ENCODE results near the gene AHNAK.
A peak's percentile ranks its signal among the peaks of the same experiment; 100 is the strongest.

The AHNAK gene

GRCh38 chr11:62492586-62492985 lies 54.0 kb downstream of the AHNAK start:
- no peak for DNase-seq

GRCh38 chr11:62491571-62492329 lies 54.9 kb downstream of the AHNAK start:
- no peak for DNase-seq

- peak; percentile 41 for DNase-seq
Observed at GRCh38 chr11:62489204-62489603, 57.4 kb downstream of the AHNAK start.

- no peak for DNase-seq
Observed at GRCh38 chr11:62487738-62488551, 58.7 kb downstream of the AHNAK start.

GRCh38 chr11:62487136-62487535 lies 59.5 kb downstream of the AHNAK start:
- no peak for DNase-seq

- DNase-seq: no peak
Observed at GRCh38 chr11:62484352-62484751, 62.3 kb downstream of the AHNAK start.

- DNase-seq: no peak
Observed at GRCh38 chr11:62482753-62483152, 63.9 kb downstream of the AHNAK start.

GRCh38 chr11:62479631-62480201 lies 66.9 kb downstream of the AHNAK start:
- DNase-seq: peak; percentile 39

GRCh38 chr11:62477927-62478326 lies 68.7 kb downstream of the AHNAK start:
- no peak for DNase-seq

- DNase-seq: peak; percentile 78
Observed at GRCh38 chr11:62472063-62472884, 74.3 kb downstream of the AHNAK start.

- no peak for DNase-seq
Observed at GRCh38 chr11:62471603-62472002, 75.0 kb downstream of the AHNAK start.

GRCh38 chr11:62468577-62468976 lies 78.0 kb downstream of the AHNAK start:
- DNase-seq: no peak

GRCh38 chr11:62466444-62466843 lies 80.2 kb downstream of the AHNAK start:
- DNase-seq: no peak

- no peak for DNase-seq
Observed at GRCh38 chr11:62464655-62465054, 82.0 kb downstream of the AHNAK start.

- no peak for DNase-seq
Observed at GRCh38 chr11:62463121-62463542, 83.5 kb downstream of the AHNAK start.

GRCh38 chr11:62462508-62462892 lies 84.1 kb downstream of the AHNAK start:
- DNase-seq: no peak

- DNase-seq: peak; percentile 91
Observed at GRCh38 chr11:62461740-62462507, 84.7 kb downstream of the AHNAK start.

- peak; percentile 30 for DNase-seq
Observed at GRCh38 chr11:62459080-62459479, 87.5 kb downstream of the AHNAK start.

- DNase-seq: no peak
Observed at GRCh38 chr11:62458212-62459002, 88.2 kb downstream of the AHNAK start.

GRCh38 chr11:62457478-62457877 lies 89.1 kb downstream of the AHNAK start:
- no peak for DNase-seq

GRCh38 chr11:62456630-62457029 lies 90.0 kb downstream of the AHNAK start:
- no peak for DNase-seq

Measured in fibroblast of skin of right biceps (primary cell).